Measurements from ENCODE around the gene CLEC4G.

- TF ChIP-seq CTCF (conservative IDR thresholded peaks at IDR 0.05; ENCODE audit: low read depth, low read length) (no peak), EZH2 (IDR thresholded peaks at IDR 0.05; ENCODE audit: low read length, unreplicated experiment) (no peak)
Observed at GRCh38 chr19:7748171-7748570, 16.3 kb upstream of the CLEC4G start.

Measured in PC-3 (cell line).